ES-I3 (cell line): ENCODE data around the gene PRR30.

Experiments
- H3K36me3 ChIP-seq: 2 replicates; pipeline ENCODE4 v1.6.1; 2013; ENCODE audit warnings: mild to moderate bottlenecking, low read length, control low read depth, moderate library complexity; ENCODE audit not compliant: insufficient read depth
- H3K4me1 ChIP-seq: 2 replicates; pipeline ENCODE4 v1.6.1; 2013; ENCODE audit warnings: mild to moderate bottlenecking, control low read depth, low read length; ENCODE audit not compliant: insufficient read depth
- H3K9ac ChIP-seq: 2 replicates; pipeline ENCODE4 v1.6.1; 2013; ENCODE audit warnings: low read depth, mild to moderate bottlenecking, low read length, moderate library complexity
- H3K9me3 ChIP-seq: 2 replicates; pipeline ENCODE4 v1.6.1; 2013; ENCODE audit warnings: mild to moderate bottlenecking, low read length, moderate library complexity; ENCODE audit not compliant: control insufficient read depth, insufficient read depth

Gene PRR30

GRCh38 chr2:27091746-27092695, 47.2 kb downstream of the PRR30 start:
- H3K36me3 ChIP-seq: no peaks in the 10 kb centered on the region
- peaks cover 3% of the 10 kb centered on the region; the same call in 1 of the 2 replicates for H3K4me1 ChIP-seq
- no peaks in the 10 kb centered on the region for H3K9me3 ChIP-seq
- H3K9ac ChIP-seq: no peak overlapping the region

DNA sequence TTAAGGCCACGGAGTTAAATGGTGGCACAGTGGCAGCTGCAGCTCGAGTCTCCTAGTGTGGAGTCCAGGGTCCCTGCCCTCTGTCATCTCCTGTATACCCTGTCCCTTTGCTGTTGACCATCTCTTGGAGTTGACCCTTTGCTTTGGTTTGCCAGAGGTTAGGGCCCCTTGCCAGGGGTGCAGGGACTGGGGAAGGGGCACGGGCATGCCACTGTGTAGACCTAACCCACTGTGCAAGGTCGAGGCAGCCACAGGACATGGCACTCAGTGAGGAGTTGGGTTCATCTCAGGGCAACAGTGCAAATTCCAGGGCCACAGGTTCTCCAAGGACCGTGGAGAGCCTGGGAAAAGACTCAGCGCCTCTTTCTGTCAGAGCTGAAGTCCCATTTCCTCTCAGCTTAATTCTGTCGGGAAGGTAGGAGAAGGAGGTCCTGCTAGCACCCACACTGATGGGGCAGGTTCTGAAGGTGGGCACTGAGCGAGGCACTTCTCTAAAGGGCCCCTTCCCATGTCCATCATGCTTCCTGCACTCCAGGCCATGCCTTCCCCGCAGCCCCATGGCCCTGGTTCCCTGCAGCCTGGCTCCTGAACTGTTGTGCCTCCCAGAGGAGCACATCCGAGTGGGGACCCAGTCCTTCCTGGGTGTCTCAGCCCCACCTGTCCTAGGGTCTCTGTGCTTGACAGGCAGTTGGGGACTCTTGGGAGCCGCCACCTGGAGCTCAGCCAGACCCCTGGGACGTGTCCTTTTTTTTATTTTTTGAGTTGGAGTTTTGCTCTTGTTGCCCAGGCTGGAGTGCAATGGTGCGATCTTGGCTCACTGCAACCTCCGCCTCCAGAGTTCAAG, 49.9 kb downstream of the PRR30 start:
- no peak overlapping the region for H3K9ac ChIP-seq
- H3K4me1 ChIP-seq: peaks cover 3% of the 10 kb centered on the region; the same call in 1 of the 2 replicates
- H3K9me3 ChIP-seq: no peaks in the 10 kb centered on the region
- H3K36me3 ChIP-seq: no peaks in the 10 kb centered on the region

DNA sequence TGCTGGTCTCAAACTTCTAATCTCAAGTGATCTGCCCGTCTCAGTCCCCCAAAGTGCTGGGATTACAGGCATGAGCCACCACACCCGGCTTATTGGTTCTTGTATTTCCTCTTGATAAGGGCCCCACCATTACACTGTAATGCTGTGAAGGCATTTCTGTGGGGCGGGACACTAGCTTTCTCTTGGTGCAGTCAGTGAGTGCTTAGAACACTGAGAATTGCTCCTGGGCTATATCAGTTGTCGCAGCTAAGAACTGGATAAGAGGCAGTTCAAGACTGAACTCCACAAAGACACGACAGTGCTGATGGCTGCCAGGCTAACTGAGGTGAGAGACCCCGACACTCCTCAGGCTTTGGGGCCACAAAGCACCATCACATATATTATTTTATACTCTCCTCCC, 50.6 kb downstream of the PRR30 start:
- Histone ChIP-seq H3K9me3 (no peaks in the 10 kb centered on the region), H3K9ac (no peak overlapping the region), H3K36me3 (no peaks in the 10 kb centered on the region), H3K4me1 (peaks cover 3% of the 10 kb centered on the region; the same call in 1 of the 2 replicates)

DNA sequence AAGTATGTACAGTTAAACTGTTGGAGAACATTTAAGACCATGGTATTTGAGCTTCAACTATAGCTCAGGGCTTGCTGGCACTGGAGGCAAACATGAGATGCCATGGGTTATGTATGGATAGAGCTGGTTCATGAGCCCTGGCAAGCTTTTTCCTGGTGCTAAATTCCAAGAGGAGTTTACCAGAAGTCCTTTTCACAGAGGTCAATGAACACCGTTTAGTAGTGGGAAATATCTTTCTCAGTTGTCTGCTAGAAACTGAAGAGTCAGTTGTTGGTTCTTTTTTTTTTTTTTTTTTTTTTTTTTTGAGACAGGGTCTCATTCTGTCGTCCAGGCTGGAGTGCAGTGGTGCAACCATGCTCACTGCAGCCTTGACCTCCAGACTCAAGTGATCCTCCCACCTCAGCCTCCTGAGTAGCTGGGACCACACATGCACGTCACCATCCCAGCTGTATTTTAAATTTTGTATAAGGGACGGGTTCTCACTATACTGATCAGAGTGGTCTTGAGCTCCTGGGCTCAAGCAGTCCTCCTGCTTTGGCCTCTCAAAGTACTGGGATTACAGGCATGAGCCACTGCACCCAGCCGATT, 51.3 kb downstream of the PRR30 start:
- H3K4me1 ChIP-seq: peaks cover 1% of the 10 kb centered on the region; the same call in 1 of the 2 replicates
- no peaks in the 10 kb centered on the region for H3K36me3 ChIP-seq
- no peaks in the 10 kb centered on the region for H3K9me3 ChIP-seq
- H3K9ac ChIP-seq: no peak overlapping the region
